Vagina (tissue), 2 donors: Measurements from ENCODE around the gene MCM3. TPM values are rescaled to one million over a fixed set of nuclear protein-coding genes. Genes with fewer than 3 reads are reported as not detected.

Experiments
- DNase-seq, 2 donors: peaks; one replicate each; pipeline ENCODE4 v3.0.0-alpha.2; 2017; ENCODE audit errors: extremely low spot score in 2 of 2
- H3K27ac ChIP-seq: fragments of 200-600 bp; sonication (generic); one replicate; pipeline ENCODE4 v1.5.1; 2019
- H3K27me3 ChIP-seq: fragments of 200-600 bp; sonication (generic); one replicate; pipeline ENCODE4 v1.5.1; 2019
- H3K36me3 ChIP-seq, 2 donors: fragments of 200-600 bp; sonication (generic); one replicate each; pipeline ENCODE4 v1.5.1; 2017 to 2019
- H3K4me1 ChIP-seq: fragments of 200-600 bp; sonication (generic); one replicate; pipeline ENCODE4 v1.5.1; 2019
- H3K4me3 ChIP-seq, 2 donors: fragments of 200-600 bp; sonication (generic); 1 replicate in 1 of 2; 2 replicates in 1 of 2; pipeline ENCODE4 v1.5.1; 2016 to 2019
- H3K9me3 ChIP-seq: fragments of 200-600 bp; sonication (generic); one replicate; pipeline ENCODE4 v1.5.1; 2019
- CTCF ChIP-seq, 3 experiments: fragments of 450-650 bp in 2 of 3; fragments of 200-600 bp in 1 of 3; sonication (generic) in 1 of 3; IDR thresholded peaks; one replicate each; pipeline ENCODE4 v1.5.1; 2017 to 2019; ENCODE audit warnings: antibody characterized with exemption in 3 of 3, mild to moderate bottlenecking in 2 of 3, moderate library complexity in 2 of 3
- POLR2A ChIP-seq, 2 donors: fragments of 450-650 bp; IDR thresholded peaks; one replicate each; pipeline ENCODE4 v1.6.1; 2017; ENCODE audit warnings: antibody characterized with exemption in 2 of 2, mild to moderate bottlenecking in 2 of 2, moderate library complexity in 2 of 2
- POLR2AphosphoS5 ChIP-seq, 2 donors: sonication (generic); formaldehyde crosslinking; IDR thresholded peaks; one replicate each; pipeline ENCODE4 v1.9.0; 2017; ENCODE audit warnings: antibody characterized with exemption in 2 of 2, mild to moderate bottlenecking in 2 of 2, low read depth in 1 of 2; ENCODE audit not compliant: insufficient read depth in 1 of 2
- intact Hi-C: fragments of 100-400 bp; cut with DNase I; formaldehyde crosslinking; loops from one replicate; pipeline ENCODE4 v1.15.1; 2023
- total RNA-seq: library from RNA; depleted of rRNA; stranded (reverse); fragments of >200 nt; gene quantifications from one replicate; pipeline ENCODE4 v1.2.3, GENCODE V29; 2016

The MCM3 gene
- total RNA-seq, 1 donor from 2014 or later, result 36.3 TPM

GRCh38 chr6:52244400-52244799, 40.1 kb downstream of the MCM3 start, which contains the start of gene IL17F:
IL17F (minus strand) TSS chr6:52244500; CDS start chr6:52244429, 71 bp downstream.
- intact Hi-C loops, result no loop called here

GRCh38 chr6:52243282-52243893, 41.2 kb downstream of the MCM3 start:
- Histone ChIP-seq H3K4me3 (no peak overlapping the region), H3K27ac (no peak overlapping the region)

More at GRCh38 chr6:52244400-52244799, 40.1 kb downstream of the MCM3 start, which contains the start of gene IL17F:
- H3K27ac ChIP-seq, result no peak within 1 kb of the TSS
- H3K36me3 ChIP-seq, result no peaks in the 10 kb centered on the region
- H3K27me3 ChIP-seq, result no peaks in the 10 kb centered on the region
- no peaks in the 10 kb centered on the region for H3K4me1 ChIP-seq
- no peak for DNase-seq
- TF ChIP-seq POLR2AphosphoS5 (IDR thresholded peaks at IDR 0.05; ENCODE audit: insufficient read depth in 1 of 2, low read depth in 1 of 2) (no peak), POLR2A (IDR thresholded peaks at IDR 0.05) (no peak), CTCF (IDR thresholded peaks at IDR 0.05) (no peak)
- no peaks in the 10 kb centered on the region for H3K9me3 ChIP-seq
- H3K4me3 ChIP-seq, result no peak within 1 kb of the TSS

GRCh38 chr6:52241819-52242218, 42.7 kb downstream of the MCM3 start:
- TF ChIP-seq CTCF (IDR thresholded peaks at IDR 0.05) (no peak), POLR2AphosphoS5 (IDR thresholded peaks at IDR 0.05; ENCODE audit: insufficient read depth in 1 of 2, low read depth in 1 of 2) (no peak), POLR2A (IDR thresholded peaks at IDR 0.05) (no peak)
- H3K4me3 ChIP-seq, result no peak overlapping the region
- no peak for DNase-seq

More at GRCh38 chr6:52243282-52243893, 41.2 kb downstream of the MCM3 start:
- intact Hi-C loops, result no loop called here
- TF ChIP-seq CTCF (IDR thresholded peaks at IDR 0.05) (no peak), POLR2AphosphoS5 (IDR thresholded peaks at IDR 0.05; ENCODE audit: insufficient read depth in 1 of 2, low read depth in 1 of 2) (no peak), POLR2A (IDR thresholded peaks at IDR 0.05) (no peak)
- no peaks in the 10 kb centered on the region for H3K4me1 ChIP-seq
- H3K9me3 ChIP-seq, result no peaks in the 10 kb centered on the region
- H3K36me3 ChIP-seq, result no peaks in the 10 kb centered on the region
- DNase-seq, result no peak
- H3K27me3 ChIP-seq, result no peaks in the 10 kb centered on the region

GRCh38 chr6:52233975-52234823, 50.3 kb downstream of the MCM3 start:
- intact Hi-C loops, result no loop called here
- no peak for DNase-seq

More at GRCh38 chr6:52241819-52242218, 42.7 kb downstream of the MCM3 start:
- no peaks in the 10 kb centered on the region for H3K36me3 ChIP-seq
- H3K27me3 ChIP-seq, result no peaks in the 10 kb centered on the region
- H3K4me1 ChIP-seq, result no peaks in the 10 kb centered on the region
- intact Hi-C loops, result no loop called here
- H3K27ac ChIP-seq, result no peak overlapping the region
- H3K9me3 ChIP-seq, result no peaks in the 10 kb centered on the region

More at GRCh38 chr6:52233975-52234823, 50.3 kb downstream of the MCM3 start:
- H3K4me1 ChIP-seq, result no peaks in the 10 kb centered on the region
- no peaks in the 10 kb centered on the region for H3K36me3 ChIP-seq
- no peak overlapping the region for H3K27ac ChIP-seq
- H3K27me3 ChIP-seq, result no peaks in the 10 kb centered on the region
- TF ChIP-seq CTCF (IDR thresholded peaks at IDR 0.05), result peak in 2 of 3 experiments; percentile 20 to 37
- TF ChIP-seq POLR2AphosphoS5 (IDR thresholded peaks at IDR 0.05; ENCODE audit: insufficient read depth in 1 of 2, low read depth in 1 of 2), result no peak
- TF ChIP-seq POLR2A (IDR thresholded peaks at IDR 0.05), result no peak
- no peak overlapping the region for H3K4me3 ChIP-seq
- no peaks in the 10 kb centered on the region for H3K9me3 ChIP-seq
